Cardiac muscle cell (in vitro differentiated cells and primary cell): Measurements from ENCODE around the gene CTIF. TPM values are rescaled to one million over a fixed set of nuclear protein-coding genes. Genes with fewer than 3 reads are reported as not detected.

Experiments
- DNase-seq, 2 donors: peaks; one replicate each; pipeline versions ENCODE4 v3.0.0 to v3.0.0-alpha.2; 2010 to 2017; ENCODE audit warnings: low read depth in 1 of 2, low spot score in 1 of 2
- H3K27ac ChIP-seq: fragments of 200-600 bp; sonication (generic); 2 replicates; pipeline ENCODE4 v1.5.1; 2016
- H3K27me3 ChIP-seq: fragments of 200-600 bp; sonication (generic); 2 replicates; pipeline ENCODE4 v1.6.0; 2016; ENCODE audit warnings: control low read depth
- H3K36me3 ChIP-seq: fragments of 200-600 bp; sonication (generic); 2 replicates; pipeline ENCODE4 v1.5.1; 2016; ENCODE audit warnings: control low read depth
- H3K4me1 ChIP-seq: fragments of 200-600 bp; sonication (generic); 2 replicates; pipeline ENCODE4 v1.8.1; 2017; ENCODE audit warnings: low read depth, mild to moderate bottlenecking, mixed run types
- H3K4me3 ChIP-seq: fragments of 200-600 bp; sonication (generic); 2 replicates; pipeline ENCODE4 v1.5.1; 2016; ENCODE audit warnings: mild to moderate bottlenecking
- H3K9me3 ChIP-seq: fragments of 200-600 bp; sonication (generic); 2 replicates; pipeline ENCODE4 v1.5.1; 2017; ENCODE audit warnings: low read depth, mild to moderate bottlenecking, control low read depth
- CTCF ChIP-seq: IDR thresholded peaks from 2 replicates; pipeline ENCODE4 v1.5.1; 2012; ENCODE audit warnings: low read depth, mild to moderate bottlenecking, low read length
- polyA plus RNA-seq: library from polyadenylated mRNA; unstranded; fragments of >200 nt; fragmentation: Nextera tagmentation; extraction: Ambion mirVana; gene quantifications from 2 replicates; pipeline ENCODE4 v1.2.1, GENCODE V29; 2016
- total RNA-seq: library from RNA; depleted of rRNA; stranded (reverse); fragments of >200 nt; gene quantifications from 2 replicates; pipeline ENCODE4 v1.2.3, GENCODE V29; 2016

Gene CTIF
- total and polyA plus RNA-seq, 2 experiments from 2014 or later, result 16.5 to 22.0 TPM

GRCh38 chr18:48819276-48819675 is 280.4 kb downstream of the CTIF start:
- Histone ChIP-seq H3K9me3 (no peaks in the 10 kb centered on the region), H3K4me3 (no peak overlapping the region), H3K27me3 (no peaks in the 10 kb centered on the region), H3K36me3 (no peaks in the 10 kb centered on the region), H3K4me1 (peaks cover 19% of the 10 kb centered on the region), H3K27ac (peak overlapping the region; percentile 12)
- no peak for TF ChIP-seq CTCF
- DNase-seq, result peak in 1 of 2 donors; percentile 28

GRCh38 chr18:48819781-48820482 is 281.1 kb downstream of the CTIF start:
- no peak for DNase-seq

GRCh38 chr18:48820483-48821250 is 281.8 kb downstream of the CTIF start:
- Histone ChIP-seq H3K27me3 (no peaks in the 10 kb centered on the region), H3K36me3 (no peaks in the 10 kb centered on the region), H3K27ac (no peak overlapping the region), H3K4me1 (peaks cover 29% of the 10 kb centered on the region), H3K4me3 (no peak overlapping the region), H3K9me3 (no peaks in the 10 kb centered on the region)
- no peak for DNase-seq
- no peak for TF ChIP-seq CTCF

More at GRCh38 chr18:48819781-48820482, 281.1 kb downstream of the CTIF start:
- Histone ChIP-seq H3K36me3 (no peaks in the 10 kb centered on the region), H3K9me3 (no peaks in the 10 kb centered on the region), H3K27ac (peak overlapping the region; percentile 12), H3K27me3 (no peaks in the 10 kb centered on the region), H3K4me1 (peaks cover 21% of the 10 kb centered on the region), H3K4me3 (no peak overlapping the region)
- no peak for TF ChIP-seq CTCF

- Histone ChIP-seq H3K4me3 (no peak overlapping the region), H3K9me3 (no peaks in the 10 kb centered on the region), H3K36me3 (no peaks in the 10 kb centered on the region), H3K27ac (no peak overlapping the region), H3K4me1 (peaks cover 34% of the 10 kb centered on the region), H3K27me3 (no peaks in the 10 kb centered on the region)
- TF ChIP-seq CTCF, result no peak
- DNase-seq, result no peak
Observed at GRCh38 chr18:48821251-48821590, 282.4 kb downstream of the CTIF start.

GRCh38 chr18:48821845-48822244 is 283.0 kb downstream of the CTIF start:
- Histone ChIP-seq H3K36me3 (no peaks in the 10 kb centered on the region), H3K27ac (no peak overlapping the region), H3K27me3 (no peaks in the 10 kb centered on the region), H3K4me3 (no peak overlapping the region), H3K4me1 (peaks cover 41% of the 10 kb centered on the region), H3K9me3 (no peaks in the 10 kb centered on the region)
- no peak for DNase-seq
- no peak for TF ChIP-seq CTCF
